Measurements from ENCODE around the gene TMA7.

The TMA7 gene

DNA sequence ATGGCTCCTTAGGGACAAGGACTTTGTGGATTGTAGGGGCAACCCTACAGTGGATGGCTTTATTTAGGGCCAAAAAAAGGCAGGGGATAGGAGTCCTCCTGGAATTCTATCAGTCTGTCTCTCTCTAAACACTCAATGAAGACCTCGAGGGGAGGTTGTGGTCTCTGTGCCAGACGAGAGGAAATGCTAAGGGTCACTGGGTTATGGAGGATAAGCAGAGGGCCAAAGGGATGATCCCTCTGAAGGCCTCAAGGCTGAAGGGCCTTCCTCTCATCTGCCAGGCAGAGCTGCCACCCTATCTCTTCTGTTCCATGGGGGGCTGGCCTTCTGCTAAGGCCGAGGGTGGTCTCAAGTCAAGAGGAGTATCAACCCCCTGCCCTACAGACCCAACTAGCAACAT is 37.1 kb upstream of the TMA7 start:
- H3K27ac ChIP-seq (ENCODE audit: extremely low read depth, low read depth, low read length): no peak overlapping the region
- POLR2A ChIA-PET: interaction anchor here (1.3 kb wide), 1 partner anchor 33 kb away, joined by 5 read pairs; no protein-coding TSS in a partner anchor
- CTCF ChIA-PET: interaction anchor here (5.2 to 7.2 kb wide), 2 partner anchors 32 to 146 kb away, joined by 40 to 238 read pairs; no protein-coding TSS in a partner anchor
- peaks cover 0 to 33% of the 10 kb centered on the region in 2 experiments; a peak in 1 of 3 replicates for H3K36me3 ChIP-seq (ENCODE audit: control insufficient read depth in 2 of 2, insufficient read depth in 1 of 2, low read length in 2 of 2)
- no peak overlapping the region for H3K4me3 ChIP-seq (ENCODE audit: low read depth, low read length)
- TF ChIP-seq, protein P1, sequence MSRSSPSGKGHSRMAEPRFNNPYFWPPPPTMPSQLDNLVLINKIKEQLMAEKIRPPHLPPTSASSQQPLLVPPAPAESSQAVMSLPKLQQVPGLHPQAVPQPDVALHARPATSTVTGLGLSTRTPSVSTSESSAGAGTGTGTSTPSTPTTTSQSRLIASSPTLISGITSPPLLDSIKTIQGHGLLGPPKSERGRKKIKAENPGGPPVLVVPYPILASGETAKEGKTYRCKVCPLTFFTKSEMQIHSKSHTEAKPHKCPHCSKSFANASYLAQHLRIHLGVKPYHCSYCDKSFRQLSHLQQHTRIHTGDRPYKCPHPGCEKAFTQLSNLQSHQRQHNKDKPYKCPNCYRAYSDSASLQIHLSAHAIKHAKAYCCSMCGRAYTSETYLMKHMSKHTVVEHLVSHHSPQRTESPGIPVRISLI (tag by site-specific recombination; IDR thresholded peaks at IDR 0.05): no peak
- TF ChIP-seq REPIN1 (tag by site-specific recombination; IDR thresholded peaks at IDR 0.05; ENCODE audit: low read depth) (no peak), KLF7 (tag by site-specific recombination; IDR thresholded peaks at IDR 0.05; ENCODE audit: borderline replicate concordance) (no peak), ZBTB20 (tag by site-specific recombination; IDR thresholded peaks at IDR 0.05) (no peak), ZBTB48 (tag by site-specific recombination; IDR thresholded peaks at IDR 0.05) (no peak), KLF16 (tag by site-specific recombination; IDR thresholded peaks at IDR 0.05) (no peak), SCRT2 (tag by site-specific recombination; IDR thresholded peaks at IDR 0.05) (no peak), ZNF16 (tag by site-specific recombination; IDR thresholded peaks at IDR 0.05; ENCODE audit: low read depth) (no peak), ZIC2 (tag by site-specific recombination; IDR thresholded peaks at IDR 0.05) (no peak), YY1 (tag by site-specific recombination; IDR thresholded peaks at IDR 0.05) (no peak), ZNF777 (tag by site-specific recombination; IDR thresholded peaks at IDR 0.05; ENCODE audit: borderline replicate concordance) (no peak), ZNF843 (tag by site-specific recombination; IDR thresholded peaks at IDR 0.05) (no peak), ZNF626 (tag by site-specific recombination; IDR thresholded peaks at IDR 0.05) (no peak), ZSCAN30 (tag by site-specific recombination; IDR thresholded peaks at IDR 0.05) (no peak), ZNF133 (tag by site-specific recombination; IDR thresholded peaks at IDR 0.05) (no peak)
- TF ChIP-seq, protein P2, sequence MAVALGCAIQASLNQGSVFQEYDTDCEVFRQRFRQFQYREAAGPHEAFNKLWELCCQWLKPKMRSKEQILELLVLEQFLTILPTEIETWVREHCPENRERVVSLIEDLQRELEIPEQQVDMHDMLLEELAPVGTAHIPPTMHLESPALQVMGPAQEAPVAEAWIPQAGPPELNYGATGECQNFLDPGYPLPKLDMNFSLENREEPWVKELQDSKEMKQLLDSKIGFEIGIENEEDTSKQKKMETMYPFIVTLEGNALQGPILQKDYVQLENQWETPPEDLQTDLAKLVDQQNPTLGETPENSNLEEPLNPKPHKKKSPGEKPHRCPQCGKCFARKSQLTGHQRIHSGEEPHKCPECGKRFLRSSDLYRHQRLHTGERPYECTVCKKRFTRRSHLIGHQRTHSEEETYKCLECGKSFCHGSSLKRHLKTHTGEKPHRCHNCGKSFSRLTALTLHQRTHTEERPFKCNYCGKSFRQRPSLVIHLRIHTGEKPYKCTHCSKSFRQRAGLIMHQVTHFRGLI (tag by site-specific recombination; IDR thresholded peaks at IDR 0.05): no peak
- TF ChIP-seq, protein P3, sequence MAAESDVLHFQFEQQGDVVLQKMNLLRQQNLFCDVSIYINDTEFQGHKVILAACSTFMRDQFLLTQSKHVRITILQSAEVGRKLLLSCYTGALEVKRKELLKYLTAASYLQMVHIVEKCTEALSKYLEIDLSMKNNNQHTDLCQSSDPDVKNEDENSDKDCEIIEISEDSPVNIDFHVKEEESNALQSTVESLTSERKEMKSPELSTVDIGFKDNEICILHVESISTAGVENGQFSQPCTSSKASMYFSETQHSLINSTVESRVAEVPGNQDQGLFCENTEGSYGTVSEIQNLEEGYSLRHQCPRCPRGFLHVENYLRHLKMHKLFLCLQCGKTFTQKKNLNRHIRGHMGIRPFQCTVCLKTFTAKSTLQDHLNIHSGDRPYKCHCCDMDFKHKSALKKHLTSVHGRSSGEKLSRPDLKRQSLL (tag by site-specific recombination; IDR thresholded peaks at IDR 0.05): no peak
- TF ChIP-seq, protein P4, sequence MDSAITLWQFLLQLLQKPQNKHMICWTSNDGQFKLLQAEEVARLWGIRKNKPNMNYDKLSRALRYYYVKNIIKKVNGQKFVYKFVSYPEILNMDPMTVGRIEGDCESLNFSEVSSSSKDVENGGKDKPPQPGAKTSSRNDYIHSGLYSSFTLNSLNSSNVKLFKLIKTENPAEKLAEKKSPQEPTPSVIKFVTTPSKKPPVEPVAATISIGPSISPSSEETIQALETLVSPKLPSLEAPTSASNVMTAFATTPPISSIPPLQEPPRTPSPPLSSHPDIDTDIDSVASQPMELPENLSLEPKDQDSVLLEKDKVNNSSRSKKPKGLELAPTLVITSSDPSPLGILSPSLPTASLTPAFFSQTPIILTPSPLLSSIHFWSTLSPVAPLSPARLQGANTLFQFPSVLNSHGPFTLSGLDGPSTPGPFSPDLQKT (IDR thresholded peaks at IDR 0.05; ENCODE audit: borderline replicate concordance, low read depth, low read length): no peak
- no peaks in the 10 kb centered on the region for H3K4me1 ChIP-seq (ENCODE audit: control insufficient read depth, insufficient read depth, low read length)
- no peaks in the 10 kb centered on the region for H3K9me3 ChIP-seq (ENCODE audit: control insufficient read depth, insufficient read depth, low read depth, low read length)

DNA sequence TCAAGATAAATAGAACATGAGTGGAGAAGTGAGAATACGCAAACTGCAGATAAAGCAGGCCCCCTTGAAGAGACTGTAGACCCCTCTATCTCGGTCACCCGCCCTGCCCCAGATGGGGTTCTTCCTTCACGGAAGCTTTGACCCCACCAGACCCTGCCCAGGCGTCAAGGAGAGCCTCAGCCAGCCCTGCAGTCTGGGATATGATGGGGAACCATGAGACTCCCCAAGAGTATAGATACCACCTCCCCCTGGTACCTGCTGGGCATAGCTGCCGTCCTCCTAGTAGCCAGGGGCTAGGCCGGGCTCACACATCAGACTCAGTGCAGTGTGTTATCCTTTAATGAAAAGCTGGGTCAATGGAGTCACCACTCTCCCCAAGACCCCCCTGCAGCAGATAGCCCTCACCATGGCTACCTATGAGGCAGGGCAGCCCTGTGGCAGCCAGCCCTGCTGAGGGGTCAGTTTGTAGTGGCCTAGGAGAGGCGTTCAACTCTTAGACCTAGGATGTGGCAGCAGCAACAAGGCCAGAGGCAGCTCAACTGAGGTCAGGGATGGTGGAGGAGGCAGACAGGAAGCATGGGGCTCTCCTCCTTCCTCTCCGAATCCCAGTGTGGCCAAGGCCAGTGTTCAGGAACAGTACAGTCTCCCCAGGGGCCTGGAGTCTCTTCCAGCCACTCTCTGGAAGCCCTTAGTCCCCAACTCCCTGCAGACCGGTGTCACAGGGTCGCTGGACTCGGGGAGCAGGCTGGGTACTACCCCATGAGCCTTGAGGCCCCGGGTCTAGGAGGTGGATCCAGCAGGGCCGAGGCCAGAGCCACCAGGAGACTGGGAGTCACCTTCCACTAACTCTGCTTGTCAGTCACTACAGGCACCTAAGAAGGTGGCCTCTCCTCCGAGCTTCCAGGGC is 36.3 kb upstream of the TMA7 start:
- POLR2A ChIA-PET: interaction anchor here (1.3 kb wide), 1 partner anchor 32 kb away, joined by 5 read pairs; no protein-coding TSS in a partner anchor
- H3K9me3 ChIP-seq (ENCODE audit: control insufficient read depth, insufficient read depth, low read depth, low read length): no peaks in the 10 kb centered on the region
- no peaks in the 10 kb centered on the region for H3K4me1 ChIP-seq (ENCODE audit: control insufficient read depth, insufficient read depth, low read length)
- H3K36me3 ChIP-seq (ENCODE audit: control insufficient read depth in 2 of 2, insufficient read depth in 1 of 2, low read length in 2 of 2): peaks cover 0 to 36% of the 10 kb centered on the region in 2 experiments; a peak in 1 of 3 replicates
- CTCF ChIA-PET: interaction anchor here (5.2 to 7.2 kb wide), 2 partner anchors 31 to 145 kb away, joined by 40 to 238 read pairs; no protein-coding TSS in a partner anchor
- H3K4me3 ChIP-seq (ENCODE audit: low read depth, low read length): no peak overlapping the region
- no peak overlapping the region for H3K27ac ChIP-seq (ENCODE audit: extremely low read depth, low read depth, low read length)
- TF ChIP-seq ZNF596 (tag by site-specific recombination; IDR thresholded peaks at IDR 0.05): no peak
- TF ChIP-seq HOXD13 (CRISPR knock-in tag; IDR thresholded peaks at IDR 0.05; ENCODE audit: borderline replicate concordance): no peak
- no peak for TF ChIP-seq ZNF202 (tag by site-specific recombination; IDR thresholded peaks at IDR 0.05; ENCODE audit: borderline replicate concordance)
- TF ChIP-seq, protein P5, sequence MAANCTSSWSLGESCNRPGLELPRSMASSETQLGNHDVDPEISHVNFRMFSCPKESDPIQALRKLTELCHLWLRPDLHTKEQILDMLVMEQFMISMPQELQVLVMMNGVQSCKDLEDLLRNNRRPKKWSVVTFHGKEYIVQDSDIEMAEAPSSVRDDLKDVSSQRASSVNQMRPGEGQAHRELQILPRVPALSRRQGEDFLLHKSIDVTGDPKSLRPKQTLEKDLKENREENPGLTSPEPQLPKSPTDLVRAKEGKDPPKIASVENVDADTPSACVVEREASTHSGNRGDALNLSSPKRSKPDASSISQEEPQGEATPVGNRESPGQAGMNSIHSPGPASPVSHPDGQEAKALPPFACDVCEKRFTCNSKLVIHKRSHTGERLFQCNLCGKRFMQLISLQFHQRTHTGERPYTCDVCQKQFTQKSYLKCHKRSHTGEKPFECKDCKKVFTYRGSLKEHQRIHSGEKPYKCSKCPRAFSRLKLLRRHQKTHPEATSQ (tag by site-specific recombination; IDR thresholded peaks at IDR 0.05): no peak
- TF ChIP-seq, protein P6, sequence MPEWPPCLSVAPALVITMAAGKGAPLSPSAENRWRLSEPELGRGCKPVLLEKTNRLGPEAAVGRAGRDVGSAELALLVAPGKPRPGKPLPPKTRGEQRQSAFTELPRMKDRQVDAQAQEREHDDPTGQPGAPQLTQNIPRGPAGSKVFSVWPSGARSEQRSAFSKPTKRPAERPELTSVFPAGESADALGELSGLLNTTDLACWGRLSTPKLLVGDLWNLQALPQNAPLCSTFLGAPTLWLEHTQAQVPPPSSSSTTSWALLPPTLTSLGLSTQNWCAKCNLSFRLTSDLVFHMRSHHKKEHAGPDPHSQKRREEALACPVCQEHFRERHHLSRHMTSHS (tag by site-specific recombination; IDR thresholded peaks at IDR 0.05): no peak
- TF ChIP-seq GLIS1 (tag by site-specific recombination; IDR thresholded peaks at IDR 0.05): no peak
- no peak for TF ChIP-seq HOXA7 (CRISPR knock-in tag; IDR thresholded peaks at IDR 0.05; ENCODE audit: borderline replicate concordance)
- TF ChIP-seq KLF1 (tag by site-specific recombination; IDR thresholded peaks at IDR 0.05): no peak
- no peak for TF ChIP-seq ZNF169 (tag by site-specific recombination; IDR thresholded peaks at IDR 0.05)
- no peak for TF ChIP-seq ZNF221 (tag by site-specific recombination; IDR thresholded peaks at IDR 0.05; ENCODE audit: borderline replicate concordance)
